Stimulated activated CD4-positive, alpha-beta T cell treated with anti-CD3 and anti-CD28 coated beads, Interleukin-4, amount 100 ng/mL, for 24 hours (primary cell): ENCODE results near the gene ATP6V0D1.

Experiments
- DNase-seq: peaks from one replicate; pipeline ENCODE4 v3.0.0-alpha.2; 2020

ATP6V0D1 gene

GRCh38 chr16:67443265-67443664 lies 37.7 kb downstream of the ATP6V0D1 start:
- DNase-seq: no peak

GRCh38 chr16:67442581-67443255 lies 38.2 kb downstream of the ATP6V0D1 start:
- no peak for DNase-seq

GRCh38 chr16:67441907-67442306 lies 39.0 kb downstream of the ATP6V0D1 start:
- no peak for DNase-seq

- no peak for DNase-seq
These were observed 39.6 kb downstream of the ATP6V0D1 start for GRCh38 chr16:67441271-67441753.

GRCh38 chr16:67438824-67439393 lies 42.0 kb downstream of the ATP6V0D1 start:
- no peak for DNase-seq

GRCh38 chr16:67438098-67438791 lies 42.7 kb downstream of the ATP6V0D1 start:
- DNase-seq: no peak

- no peak for DNase-seq
These were observed 43.4 kb downstream of the ATP6V0D1 start for GRCh38 chr16:67437513-67437912.

GRCh38 chr16:67436640-67437193 lies 44.2 kb downstream of the ATP6V0D1 start:
- no peak for DNase-seq

- DNase-seq: no peak
These were observed 45.2 kb downstream of the ATP6V0D1 start for GRCh38 chr16:67435758-67436164.

GRCh38 chr16:67433131-67433719 lies 47.7 kb downstream of the ATP6V0D1 start:
- no peak for DNase-seq

GRCh38 chr16:67432506-67432890 lies 48.5 kb downstream of the ATP6V0D1 start:
- DNase-seq: no peak

- no peak for DNase-seq
These were observed 49.0 kb downstream of the ATP6V0D1 start for GRCh38 chr16:67431775-67432505.

- peak; percentile 8 for DNase-seq
These were observed 49.8 kb downstream of the ATP6V0D1 start, which contains the start of gene HSD11B2 for GRCh38 chr16:67430977-67431774. Gene HSD11B2 (plus strand): TSS chr16:67431121. CDS start chr16:67431249, 128 bp downstream.

GRCh38 chr16:67430504-67430976 lies 50.4 kb downstream of the ATP6V0D1 start:
- peak; percentile 21 for DNase-seq

- no peak for DNase-seq
These were observed 51.0 kb downstream of the ATP6V0D1 start for GRCh38 chr16:67429799-67430503.

GRCh38 chr16:67429053-67429798 lies 51.7 kb downstream of the ATP6V0D1 start:
- no peak for DNase-seq

- DNase-seq: peak; percentile 60
These were observed 52.7 kb downstream of the ATP6V0D1 start for GRCh38 chr16:67428146-67428731.

GRCh38 chr16:67426950-67427349 lies 54.0 kb downstream of the ATP6V0D1 start:
- no peak for DNase-seq

GRCh38 chr16:67426022-67426421 lies 54.9 kb downstream of the ATP6V0D1 start:
- no peak for DNase-seq

GRCh38 chr16:67425580-67425979 lies 55.4 kb downstream of the ATP6V0D1 start:
- DNase-seq: no peak
